Upper lobe of right lung (tissue), 1 donor: ENCODE data around the gene GFY. TPM values are rescaled to one million over a fixed set of nuclear protein-coding genes. Genes with fewer than 3 reads are reported as not detected.
"Not testable (repeated sequence)": the region's sequence is repeated elsewhere in the genome, so short reads cannot be mapped to it uniquely, and the experiment has no call there.

ENCODE experiments used
- ATAC-seq: fragments of 200-7000 bp; cut with Tn5 transposase; one replicate; pipeline ENCODE4 v1.9.1; 2020; ENCODE audit warnings: mild to moderate bottlenecking, moderate library complexity
- DNase-seq: peaks from one replicate; pipeline ENCODE4 v3.0.0-alpha.2; 2020
- H3K27ac ChIP-seq: fragments of 200-600 bp; one replicate; pipeline ENCODE4 v1.8.0; 2022
- H3K27me3 ChIP-seq: fragments of 200-600 bp; one replicate; pipeline ENCODE4 v1.8.0; 2022; ENCODE audit warnings: mild to moderate bottlenecking
- H3K36me3 ChIP-seq: fragments of 200-600 bp; one replicate; pipeline ENCODE4 v1.8.0; 2022
- H3K4me1 ChIP-seq: fragments of 200-600 bp; one replicate; pipeline ENCODE4 v1.8.0; 2022
- H3K4me3 ChIP-seq: fragments of 200-600 bp; one replicate; pipeline ENCODE4 v1.8.0; 2022; ENCODE audit warnings: mild to moderate bottlenecking
- H3K9me3 ChIP-seq: fragments of 200-600 bp; one replicate; pipeline ENCODE4 v1.8.0; 2022
- intact Hi-C: fragments of 100-400 bp; cut with DNase I; formaldehyde crosslinking; loops from one replicate; pipeline ENCODE4 v1.11.0; 2022
- total RNA-seq: library from RNA; stranded (reverse); fragmentation: NEBNext Ultra II Directional; extraction: Animal tissue kit (Norgen Biotek cat#: 25700); gene quantifications from one replicate; pipeline ENCODE4 v1.2.1, GENCODE V29; 2021
- TF ChIP-seq, protein P1 (sequence below): fragments of 200-600 bp; IDR thresholded peaks from one replicate; pipeline ENCODE4 v1.8.0; 2022; ENCODE audit warnings: antibody characterized with exemption
- donor health status: DM: no; HTN: yes; CAD: no; lungs with severe emphysema.

The GFY gene
- total RNA-seq, 1 donor from 2014 or later = not detected

DNA sequence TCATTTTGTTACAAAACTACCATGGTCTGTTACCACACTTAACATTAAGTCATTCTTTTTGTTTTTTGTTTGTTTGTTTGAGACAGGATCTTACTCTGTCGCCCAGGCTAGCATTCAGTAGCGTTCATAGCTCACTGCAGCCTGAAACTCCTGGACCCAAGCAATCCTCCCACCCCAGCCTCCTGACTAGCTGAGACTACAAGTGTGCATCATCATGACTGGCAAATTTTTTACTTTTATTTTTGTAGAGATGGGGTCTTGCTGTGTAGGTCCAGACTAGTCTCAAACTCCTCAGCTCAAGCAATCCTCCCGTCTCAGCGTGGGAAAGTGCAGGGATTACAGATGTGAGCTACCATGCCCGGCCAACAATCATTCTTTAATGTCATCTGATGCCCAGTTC is 31.1 kb downstream of the GFY start:
- H3K36me3 ChIP-seq = peaks cover 11% of the 10 kb centered on the region
- TF ChIP-seq, protein P1, sequence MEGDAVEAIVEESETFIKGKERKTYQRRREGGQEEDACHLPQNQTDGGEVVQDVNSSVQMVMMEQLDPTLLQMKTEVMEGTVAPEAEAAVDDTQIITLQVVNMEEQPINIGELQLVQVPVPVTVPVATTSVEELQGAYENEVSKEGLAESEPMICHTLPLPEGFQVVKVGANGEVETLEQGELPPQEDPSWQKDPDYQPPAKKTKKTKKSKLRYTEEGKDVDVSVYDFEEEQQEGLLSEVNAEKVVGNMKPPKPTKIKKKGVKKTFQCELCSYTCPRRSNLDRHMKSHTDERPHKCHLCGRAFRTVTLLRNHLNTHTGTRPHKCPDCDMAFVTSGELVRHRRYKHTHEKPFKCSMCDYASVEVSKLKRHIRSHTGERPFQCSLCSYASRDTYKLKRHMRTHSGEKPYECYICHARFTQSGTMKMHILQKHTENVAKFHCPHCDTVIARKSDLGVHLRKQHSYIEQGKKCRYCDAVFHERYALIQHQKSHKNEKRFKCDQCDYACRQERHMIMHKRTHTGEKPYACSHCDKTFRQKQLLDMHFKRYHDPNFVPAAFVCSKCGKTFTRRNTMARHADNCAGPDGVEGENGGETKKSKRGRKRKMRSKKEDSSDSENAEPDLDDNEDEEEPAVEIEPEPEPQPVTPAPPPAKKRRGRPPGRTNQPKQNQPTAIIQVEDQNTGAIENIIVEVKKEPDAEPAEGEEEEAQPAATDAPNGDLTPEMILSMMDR = no peak
- H3K4me3 ChIP-seq = no peak overlapping the region
- no peaks in the 10 kb centered on the region for H3K27me3 ChIP-seq
- H3K9me3 ChIP-seq = no peaks in the 10 kb centered on the region
- H3K27ac ChIP-seq = peak overlapping the region; percentile 56
- ATAC-seq = no peak
- no peak for DNase-seq
- H3K4me1 ChIP-seq = peaks cover 13% of the 10 kb centered on the region
- intact Hi-C loops = no loop called here

DNA sequence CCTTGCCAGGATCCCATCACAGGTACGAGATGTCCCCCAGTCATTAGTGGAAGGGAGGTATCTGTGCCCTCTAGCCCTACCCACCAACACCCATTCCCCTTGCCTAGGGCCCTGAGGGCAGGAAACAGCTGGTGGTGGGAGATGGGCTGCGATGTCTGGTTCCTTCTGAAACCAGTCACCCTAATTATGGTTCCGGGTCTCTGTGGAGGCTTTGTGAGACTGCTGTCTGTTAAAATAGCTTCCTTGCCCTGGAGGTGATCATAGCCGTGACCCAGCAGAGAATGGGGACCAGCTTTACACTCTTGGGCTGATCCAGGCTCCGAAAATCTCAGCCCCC is 33.3 kb downstream of the GFY start:
- no peak overlapping the region for H3K4me3 ChIP-seq
- intact Hi-C loops = no loop called here
- TF ChIP-seq, protein P1 = no peak
- ATAC-seq (no peak), DNase-seq (no peak)
- no peaks in the 10 kb centered on the region for H3K27me3 ChIP-seq
- peaks cover 11% of the 10 kb centered on the region for H3K36me3 ChIP-seq
- H3K27ac ChIP-seq = peak overlapping the region; percentile 81
- peaks cover 13% of the 10 kb centered on the region for H3K4me1 ChIP-seq
- no peaks in the 10 kb centered on the region for H3K9me3 ChIP-seq

DNA sequence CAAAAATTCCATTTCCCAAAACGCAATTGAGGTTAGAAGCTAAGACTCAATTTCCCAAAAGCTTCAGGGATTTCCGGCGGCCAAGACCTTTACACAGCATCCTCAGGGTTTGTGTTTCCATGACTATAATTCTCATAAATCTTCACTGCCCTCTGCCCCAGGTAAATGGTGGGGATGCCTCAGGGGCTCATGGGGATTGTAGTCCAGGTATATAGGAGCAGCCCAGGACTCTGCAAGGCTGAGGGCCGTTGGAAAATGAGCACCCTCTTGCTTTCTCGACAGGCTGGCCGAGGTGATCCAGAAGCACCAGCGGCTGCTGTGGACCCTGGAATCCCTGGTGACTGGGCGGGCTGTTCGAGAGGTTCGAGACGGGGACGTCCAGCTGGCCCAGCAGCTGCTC is 34.2 kb downstream of the GFY start:
- peaks cover 14% of the 10 kb centered on the region for H3K36me3 ChIP-seq
- no peaks in the 10 kb centered on the region for H3K27me3 ChIP-seq
- no peaks in the 10 kb centered on the region for H3K9me3 ChIP-seq
- ATAC-seq (no peak), DNase-seq (no peak)
- H3K4me3 ChIP-seq = no peak overlapping the region
- peaks cover 8% of the 10 kb centered on the region for H3K4me1 ChIP-seq
- intact Hi-C loops = no loop called here
- TF ChIP-seq, protein P1 = no peak
- H3K27ac ChIP-seq = no peak overlapping the region

DNA sequence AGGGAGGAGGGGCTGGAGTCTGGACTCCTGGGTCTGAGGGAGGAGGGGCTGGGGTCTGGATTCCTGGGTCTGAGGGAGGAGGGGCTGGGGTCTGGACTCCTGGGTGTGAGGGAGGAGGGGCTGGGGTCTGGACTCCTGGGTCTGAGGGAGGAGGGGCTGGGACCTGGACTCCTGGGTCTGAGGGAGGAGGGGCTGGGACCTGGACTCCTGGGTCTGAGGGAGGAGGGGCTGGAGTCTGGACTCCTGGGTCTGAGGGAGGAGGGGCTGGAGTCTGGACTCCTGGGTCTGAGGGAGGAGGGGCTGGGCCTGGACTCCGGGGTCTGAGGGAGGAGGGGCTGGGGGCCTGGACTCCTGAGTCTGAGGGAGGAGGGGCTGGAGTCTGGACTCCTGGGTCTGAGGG is 35.9 kb downstream of the GFY start:
- peaks cover 28% of the 10 kb centered on the region for H3K36me3 ChIP-seq
- ATAC-seq, H3K27ac ChIP-seq, intact Hi-C loops, H3K27me3 ChIP-seq, H3K4me1 ChIP-seq, DNase-seq, H3K4me3 ChIP-seq, H3K9me3 ChIP-seq: not testable (repeated sequence)

DNA sequence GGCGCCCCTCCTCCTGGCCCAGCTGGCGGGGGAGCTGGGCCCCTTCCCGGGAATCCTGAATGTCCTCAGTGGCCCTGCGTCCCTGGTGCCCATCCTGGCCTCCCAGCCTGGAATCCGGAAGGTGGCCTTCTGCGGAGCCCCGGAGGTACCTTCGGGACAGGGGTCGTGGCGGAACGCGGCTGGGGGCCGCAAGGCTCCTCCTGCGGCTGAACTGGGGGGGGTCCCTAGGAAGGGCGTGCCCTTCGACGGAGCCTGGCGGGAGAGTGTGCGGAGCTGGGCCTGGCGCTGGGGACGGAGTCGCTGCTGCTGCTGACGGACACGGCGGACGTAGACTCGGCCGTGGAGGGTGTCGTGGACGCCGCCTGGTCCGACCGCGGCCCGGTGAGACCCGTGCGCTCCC is 36.5 kb downstream of the GFY start:
- Histone ChIP-seq H3K9me3 (no peaks in the 10 kb centered on the region), H3K27me3 (no peaks in the 10 kb centered on the region), H3K27ac (no peak overlapping the region), H3K4me3 (no peak overlapping the region), H3K4me1 (peaks cover 8% of the 10 kb centered on the region), H3K36me3 (peaks cover 30% of the 10 kb centered on the region)
- intact Hi-C loops = no loop called here
- TF ChIP-seq, protein P1 = no peak
- ATAC-seq = no peak
- DNase-seq = no peak

DNA sequence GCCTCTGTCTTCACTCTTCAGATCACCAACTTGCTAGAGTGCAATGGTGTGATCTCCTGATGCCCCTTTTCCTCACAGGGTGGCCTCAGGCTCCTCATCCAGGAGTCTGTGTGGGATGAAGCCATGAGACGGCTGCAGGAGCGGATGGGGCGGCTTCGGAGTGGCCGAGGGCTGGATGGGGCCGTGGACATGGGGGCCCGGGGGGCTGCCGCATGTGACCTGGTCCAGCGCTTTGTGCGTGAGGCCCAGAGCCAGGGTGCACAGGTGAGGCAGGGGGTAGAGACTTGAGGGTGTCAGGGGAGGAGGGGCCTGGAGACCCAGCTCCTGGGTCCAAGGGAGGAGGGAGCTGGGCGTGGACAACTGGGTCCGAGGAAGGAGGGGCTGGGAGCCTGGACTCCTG is 37.3 kb downstream of the GFY start:
- H3K27ac ChIP-seq = no peak overlapping the region
- no peaks in the 10 kb centered on the region for H3K9me3 ChIP-seq
- peaks cover 8% of the 10 kb centered on the region for H3K4me1 ChIP-seq
- H3K36me3 ChIP-seq = peaks cover 30% of the 10 kb centered on the region
- DNase-seq (no peak), ATAC-seq (no peak)
- no peaks in the 10 kb centered on the region for H3K27me3 ChIP-seq
- intact Hi-C loops = no loop called here
- no peak overlapping the region for H3K4me3 ChIP-seq
- TF ChIP-seq, protein P1 = no peak
